Smooth muscle cell (in vitro differentiated cells): ENCODE data around the gene LRRTM2. TPM values are rescaled to one million over a fixed set of nuclear protein-coding genes. Genes with fewer than 3 reads are reported as not detected.

Source experiments
- DNase-seq: peaks from one replicate; lab custom pipeline; 2025; ENCODE audit not compliant: unreplicated experiment; lab: John Stamatoyannopoulos, UW
- H2AFZ ChIP-seq: fragments of 200-600 bp; sonication (generic); 2 replicates; pipeline ENCODE4 v1.6.0; 2016; ENCODE audit warnings: antibody characterized with exemption, low read depth, mild to moderate bottlenecking
- H3F3A ChIP-seq: fragments of 200-600 bp; sonication (generic); 2 replicates; pipeline ENCODE4 v1.6.0; 2017; ENCODE audit warnings: antibody characterized with exemption, low read depth
- H3K27ac ChIP-seq: fragments of 200-600 bp; sonication (generic); 2 replicates; pipeline ENCODE4 v1.5.1; 2016; ENCODE audit warnings: low read depth, mild to moderate bottlenecking
- H3K27me3 ChIP-seq: fragments of 200-600 bp; sonication (generic); 2 replicates; pipeline ENCODE4 v1.6.1; 2016; ENCODE audit warnings: low read depth, mild to moderate bottlenecking
- H3K36me3 ChIP-seq: fragments of 200-600 bp; sonication (generic); 2 replicates; pipeline ENCODE4 v1.5.1; 2016; ENCODE audit warnings: low read depth
- H3K4me1 ChIP-seq: fragments of 200-600 bp; sonication (generic); 2 replicates; pipeline ENCODE4 v1.5.1; 2016; ENCODE audit warnings: low read depth
- H3K4me2 ChIP-seq: fragments of 200-600 bp; sonication (generic); 2 replicates; pipeline ENCODE4 v1.6.0; 2016; ENCODE audit warnings: mild to moderate bottlenecking
- H3K4me3 ChIP-seq: fragments of 200-600 bp; sonication (generic); 2 replicates; pipeline ENCODE4 v1.5.1; 2016; ENCODE audit warnings: mild to moderate bottlenecking
- H3K79me2 ChIP-seq: fragments of 200-600 bp; sonication (generic); 2 replicates; pipeline ENCODE4 v1.6.0; 2016; ENCODE audit warnings: low read depth, mild to moderate bottlenecking
- H3K9ac ChIP-seq: fragments of 200-600 bp; sonication (generic); 2 replicates; pipeline ENCODE4 v1.6.0; 2016; ENCODE audit warnings: low read depth
- H3K9me3 ChIP-seq: fragments of 200-600 bp; sonication (generic); replicated peaks from 2 replicates; pipeline ENCODE4 v1.5.1; 2016; ENCODE audit warnings: low read depth
- H4K20me1 ChIP-seq: fragments of 200-600 bp; sonication (generic); 2 replicates; pipeline ENCODE4 v1.6.0; 2016; ENCODE audit warnings: low read depth
- CTCF ChIP-seq: fragments of 200-600 bp; sonication (generic); IDR thresholded peaks from 2 replicates; pipeline ENCODE4 v1.5.1; 2017; ENCODE audit warnings: borderline replicate concordance, mild to moderate bottlenecking, antibody characterized with exemption; ENCODE audit not compliant: insufficient read depth, poor library complexity, severe bottlenecking
- WGBS: methylation state at CpG from one replicate; pipeline ENCODE4 v1.1.7; 2016; ENCODE audit warnings: low lambda C conversion rate; 5-methylcytosine and 5-hydroxymethylcytosine counted together
- polyA plus RNA-seq: library from polyadenylated mRNA; unstranded; fragments of >200 nt; fragmentation: Nextera tagmentation; extraction: Ambion mirVana; gene quantifications from 2 replicates; pipeline ENCODE4 v1.2.1, GENCODE V29; 2016
- total RNA-seq: library from RNA; depleted of rRNA; stranded (reverse); fragments of >200 nt; gene quantifications from 2 replicates; pipeline ENCODE4 v1.2.3, GENCODE V29; 2014

The LRRTM2 gene
- total and polyA plus RNA-seq, 2 experiments from 2014 or later = 0.81 to 0.95 TPM

- H3K79me2 ChIP-seq = peaks cover 85% of the 10 kb centered on the region
- H3K4me2 ChIP-seq = no peak overlapping the region
- H3K9ac ChIP-seq = no peak overlapping the region
- H3K27ac ChIP-seq = peak overlapping the region; percentile 1
- peaks cover 7% of the 10 kb centered on the region for H3K4me1 ChIP-seq
- H3K4me3 ChIP-seq = no peak overlapping the region
- peaks cover 16% of the 10 kb centered on the region for H3K36me3 ChIP-seq
- H4K20me1 ChIP-seq = peaks cover 95% of the 10 kb centered on the region
- peaks cover 13% of the 10 kb centered on the region for H3F3A ChIP-seq
- no peak for TF ChIP-seq CTCF
- H2AFZ ChIP-seq = no peak overlapping the region
- DNase-seq = no peak
- no peaks in the 10 kb centered on the region for H3K27me3 ChIP-seq
- H3K9me3 ChIP-seq = no peaks in the 10 kb centered on the region
These were observed 8.1 kb upstream of the LRRTM2 start for GRCh38 chr5:138883211-138883610.

DNA sequence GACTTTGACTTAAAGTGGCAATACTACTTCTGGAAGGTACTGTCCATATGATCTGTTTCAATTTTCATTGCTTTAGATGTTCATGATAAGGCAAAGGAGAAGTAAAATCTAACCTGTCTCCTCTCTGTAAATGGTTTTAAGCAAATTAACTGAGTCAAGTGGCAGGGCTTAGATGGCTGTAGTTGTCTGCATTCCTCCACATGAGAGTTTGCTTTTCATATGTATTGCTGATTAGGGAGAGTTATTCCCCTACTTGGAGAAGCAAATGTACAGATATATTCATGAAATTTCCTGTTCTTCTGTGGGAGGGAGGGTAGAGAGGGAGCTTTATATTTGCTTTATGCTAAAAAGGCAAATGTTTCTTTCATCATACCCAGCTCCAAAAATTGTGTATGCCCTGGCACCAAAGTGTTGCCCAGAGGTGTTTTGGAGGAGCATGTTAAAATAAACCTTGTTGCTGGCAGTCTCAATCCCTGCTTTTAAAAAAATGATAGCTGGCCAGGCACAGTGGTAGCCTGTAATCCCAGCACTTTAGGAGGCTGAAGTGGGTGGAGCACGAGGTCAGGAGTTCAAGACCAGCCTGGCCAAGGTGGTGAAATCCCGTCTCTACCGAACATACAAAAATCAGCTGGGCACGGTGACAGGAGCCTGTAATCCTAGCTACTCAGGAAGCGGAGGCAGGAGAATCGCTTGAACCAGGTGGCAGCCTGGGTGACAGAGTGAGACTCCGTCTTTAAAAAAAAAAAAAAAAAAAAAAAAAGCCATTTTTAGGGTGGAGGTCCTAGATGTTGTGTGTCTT lies 3.5 kb upstream of the LRRTM2 start:
- Histone ChIP-seq H3K9ac (no peak overlapping the region), H3F3A (no peaks in the 10 kb centered on the region), H4K20me1 (peaks cover 97% of the 10 kb centered on the region), H3K4me3 (no peak overlapping the region), H3K79me2 (peaks cover 97% of the 10 kb centered on the region), H3K4me1 (peaks cover 17% of the 10 kb centered on the region), H3K27me3 (no peaks in the 10 kb centered on the region), H3K4me2 (no peak overlapping the region), H3K36me3 (no peaks in the 10 kb centered on the region), H2AFZ (no peak overlapping the region), H3K27ac (no peak overlapping the region), H3K9me3 (no peaks in the 10 kb centered on the region)
- TF ChIP-seq CTCF = no peak
- WGBS = 96% methylated on average over 7 of the region's 7 CpGs
- no peak for DNase-seq

- Histone ChIP-seq H3K79me2 (peaks cover 97% of the 10 kb centered on the region), H4K20me1 (peaks cover 97% of the 10 kb centered on the region)
These were observed 1.7 kb upstream of the LRRTM2 start for GRCh38 chr5:138876811-138877210.

More at GRCh38 chr5:138876811-138877210, 1.7 kb upstream of the LRRTM2 start:
- DNase-seq = no peak
- Histone ChIP-seq H3K27ac (peak overlapping the region; percentile 20), H3K27me3 (no peaks in the 10 kb centered on the region), H3K9me3 (no peaks in the 10 kb centered on the region), H3F3A (no peaks in the 10 kb centered on the region), H2AFZ (no peak overlapping the region), H3K4me2 (no peak overlapping the region), H3K4me3 (no peak overlapping the region), H3K4me1 (peaks cover 29% of the 10 kb centered on the region), H3K36me3 (no peaks in the 10 kb centered on the region), H3K9ac (no peak overlapping the region)
- TF ChIP-seq CTCF = no peak
- 98% methylated on average over 4 of the region's 4 CpGs for WGBS
